Spleen (tissue), 11 donors: ENCODE data around the gene WDR41. TPM values are rescaled to one million over a fixed set of nuclear protein-coding genes. Genes with fewer than 3 reads are reported as not detected.
"Not testable (repeated sequence)": the region's sequence is repeated elsewhere in the genome, so short reads cannot be mapped to it uniquely, and the experiment has no call there.

Experiments
- DNase-seq: peaks from one replicate; pipeline ENCODE4 v3.0.0-alpha.2; 2020
- H3K27ac ChIP-seq, 8 donors: fragments of 200-600 bp; sonication (generic) in 7 of 8; 1 replicate in 4 of 8; 2 replicates in 4 of 8; pipeline versions ENCODE4 v1.5.0 to v1.8.0; 2016 to 2021; ENCODE audit warnings: inconsistent platforms in 4 of 8, mild to moderate bottlenecking in 4 of 8, moderate library complexity in 1 of 8
- H3K27me3 ChIP-seq, 7 donors: fragments of 200-600 bp; sonication (generic) in 6 of 7; replicated peaks in 1 of 7; 1 replicate in 4 of 7; 2 replicates in 3 of 7; pipeline versions ENCODE4 v1.5.0 to v1.8.0; 2016 to 2021; ENCODE audit warnings: inconsistent platforms in 3 of 7, mild to moderate bottlenecking in 1 of 7
- H3K36me3 ChIP-seq, 6 donors: fragments of 200-600 bp; sonication (generic) in 5 of 6; 1 replicate in 4 of 6; 2 replicates in 2 of 6; pipeline versions ENCODE4 v1.5.0 to v1.8.0; 2016 to 2021; ENCODE audit warnings: inconsistent platforms in 2 of 6
- H3K4me1 ChIP-seq, 6 donors: fragments of 200-600 bp; sonication (generic) in 5 of 6; 1 replicate in 3 of 6; 2 replicates in 3 of 6; pipeline versions ENCODE4 v1.5.0 to v1.8.0; 2016 to 2021; ENCODE audit warnings: inconsistent platforms in 3 of 6
- H3K4me3 ChIP-seq, 8 donors: fragments of 200-600 bp; sonication (generic) in 7 of 8; 1 replicate in 4 of 8; 2 replicates in 4 of 8; pipeline versions ENCODE4 v1.5.0 to v1.8.0; 2016 to 2021; ENCODE audit warnings: inconsistent platforms in 4 of 8, mild to moderate bottlenecking in 4 of 8, moderate library complexity in 2 of 8
- H3K9me3 ChIP-seq, 8 donors: fragments of 200-600 bp; sonication (generic) in 7 of 8; 1 replicate in 4 of 8; 2 replicates in 4 of 8; pipeline versions ENCODE4 v1.5.0 to v1.8.0; 2016 to 2021; ENCODE audit warnings: inconsistent platforms in 4 of 8
- CTCF ChIP-seq, 11 experiments: fragments of 200-600 bp in 7 of 11; fragments of 450-650 bp in 4 of 11; sonication (generic) in 4 of 11; IDR thresholded peaks in 8 of 11; conservative IDR thresholded peaks in 3 of 11; 1 replicate in 7 of 11; 2 replicates in 4 of 11; pipeline versions ENCODE4 v1.4.0 to v1.8.0; 2016 to 2021; ENCODE audit warnings: antibody characterized with exemption in 11 of 11, inconsistent platforms in 4 of 11, mild to moderate bottlenecking in 1 of 11
- POLR2A ChIP-seq, 3 donors: fragments of 450-650 bp; IDR thresholded peaks; one replicate each; pipeline ENCODE4 v1.5.1; 2017; ENCODE audit warnings: antibody characterized with exemption in 3 of 3, mild to moderate bottlenecking in 1 of 3
- POLR2AphosphoS5 ChIP-seq, 3 donors: sonication (generic); formaldehyde crosslinking; IDR thresholded peaks; one replicate each; pipeline ENCODE4 v1.5.1; 2017; ENCODE audit warnings: antibody characterized with exemption in 3 of 3
- WGBS, 5 donors: extraction: QIAGEN DNeasy Blood & Tissue Kit in 3 of 5; methylation state at CpG; one replicate each; pipeline versions ENCODE4 v1.1.5 to v1.1.7; 2013 to 2018; 5-methylcytosine and 5-hydroxymethylcytosine counted together
- intact Hi-C: fragments of 100-400 bp; cut with DNase I; formaldehyde crosslinking; loops from one replicate; pipeline ENCODE4 v1.15.0; 2023; ENCODE audit warnings: low total_unique reads
- polyA plus RNA-seq, 3 donors: library from polyadenylated mRNA; stranded (reverse); fragments of 200-250 nt; gene quantifications; one replicate each; pipeline ENCODE4 v1.2.1, GENCODE V29; 2013
- total RNA-seq, 7 donors: library from RNA; depleted of rRNA in 3 of 7; stranded (reverse); fragments of >200 nt in 3 of 7; fragmentation: NEBNext Ultra II Directional in 4 of 7; extraction: Animal tissue kit (Norgen Biotek cat#: 25700) in 4 of 7; gene quantifications; one replicate each; pipeline versions ENCODE4 v1.1.0 to v1.2.1, GENCODE V29; 2016 to 2021
- donor health status: healthy with polysubstance abuse.
- donor health status: DM: no; HTN: no; CAD: no; lungs with moderate emphysema.
- donor health status: DM: no; HTN: no; CAD: no.
- donor health status: Bipolar disorder and iron deficiency.
- donor health status: healthy.
- donor health status: DM: no; HTN: no; CAD: no.
- donor health status: DM: yes; HTN: yes; CAD: no.

The WDR41 gene
- total and polyA plus RNA-seq, 10 donors: 11.0 to 54.0 (median 35.7) TPM

GRCh38 chr5:77486344-77486962, 5.7 kb downstream of the WDR41 start:
- H3K27ac ChIP-seq: no peak overlapping the region
- DNase-seq: no peak
- WGBS, 5 donors: 71 to 98% (median 89%) methylated on average over 4 of the region's 4 CpGs
- peaks cover 0 to 28% (median 12%) of the 10 kb centered on the region in 6 donors for H3K4me1 ChIP-seq
- no peaks in the 10 kb centered on the region for H3K27me3 ChIP-seq
- TF ChIP-seq POLR2AphosphoS5 (IDR thresholded peaks at IDR 0.05) (no peak), CTCF (IDR thresholded peaks at IDR 0.05 in 8 of 11, conservative IDR thresholded peaks at IDR 0.05 in 3 of 11) (no peak), POLR2A (IDR thresholded peaks at IDR 0.05) (no peak)
- H3K4me3 ChIP-seq: no peak overlapping the region
- no peaks in the 10 kb centered on the region for H3K9me3 ChIP-seq
- intact Hi-C loops: no loop called here
- peaks cover 0 to 67% (median 10%) of the 10 kb centered on the region in 6 donors for H3K36me3 ChIP-seq

- Histone ChIP-seq H3K27me3 (no peaks in the 10 kb centered on the region), H3K4me3 (no peak overlapping the region), H3K4me1 (peaks cover 0 to 6% (median 0%) of the 10 kb centered on the region in 6 donors), H3K27ac (no peak overlapping the region), H3K36me3 (peaks cover 0 to 75% (median 13%) of the 10 kb centered on the region in 6 donors), H3K9me3 (no peaks in the 10 kb centered on the region)
- DNase-seq: no peak
- 67 to 88% (median 81%) methylated on average over 2 of the region's 2 CpGs for WGBS, 5 donors
- intact Hi-C loops: no loop called here
- no peak for TF ChIP-seq CTCF (IDR thresholded peaks at IDR 0.05 in 8 of 11, conservative IDR thresholded peaks at IDR 0.05 in 3 of 11)
- no peak for TF ChIP-seq POLR2A (IDR thresholded peaks at IDR 0.05)
- TF ChIP-seq POLR2AphosphoS5 (IDR thresholded peaks at IDR 0.05): no peak
Observed at GRCh38 chr5:77483682-77484081, 8.4 kb downstream of the WDR41 start.

GRCh38 chr5:77475041-77475440, 17.1 kb downstream of the WDR41 start:
- DNase-seq, intact Hi-C loops: not testable (repeated sequence)

GRCh38 chr5:77468875-77469274, 23.2 kb downstream of the WDR41 start:
- H3K27ac ChIP-seq, DNase-seq, intact Hi-C loops, H3K36me3 ChIP-seq, H3K4me3 ChIP-seq, H3K27me3 ChIP-seq: not testable (repeated sequence)
- 93 to 99% (median 95%) methylated on average over 3 of the region's 3 CpGs for WGBS, 5 donors
- peaks cover 0 to 12% (median 5%) of the 10 kb centered on the region in 8 donors for H3K9me3 ChIP-seq
- peaks cover 0 to 16% (median 3%) of the 10 kb centered on the region in 6 donors for H3K4me1 ChIP-seq

More at GRCh38 chr5:77475041-77475440, 17.1 kb downstream of the WDR41 start:
- WGBS, 5 donors: 97 to 100% (median 99%) methylated on average over 10 to 11 of the region's 11 CpGs
- H3K4me1 ChIP-seq, H3K4me3 ChIP-seq, H3K9me3 ChIP-seq, H3K27me3 ChIP-seq, H3K27ac ChIP-seq: not testable (repeated sequence)
- H3K36me3 ChIP-seq: peaks cover 0 to 13% (median 0%) of the 10 kb centered on the region in 6 donors

- no peak for TF ChIP-seq CTCF (IDR thresholded peaks at IDR 0.05 in 8 of 11, conservative IDR thresholded peaks at IDR 0.05 in 3 of 11)
- TF ChIP-seq POLR2AphosphoS5 (IDR thresholded peaks at IDR 0.05): no peak
- TF ChIP-seq POLR2A (IDR thresholded peaks at IDR 0.05): no peak
- Histone ChIP-seq H3K27ac (no peak overlapping the region), H3K27me3 (no peaks in the 10 kb centered on the region), H3K36me3 (peaks cover 0 to 34% (median 7%) of the 10 kb centered on the region in 6 donors), H3K9me3 (peaks cover 0 to 4% (median 1%) of the 10 kb centered on the region in 8 donors), H3K4me3 (no peak overlapping the region), H3K4me1 (peaks cover 0 to 16% (median 3%) of the 10 kb centered on the region in 6 donors)
- 93 to 96% (median 96%) methylated on average over 1 of the region's 1 CpG for WGBS, 5 donors
- intact Hi-C loops: no loop called here
- no peak for DNase-seq
Observed at GRCh38 chr5:77463905-77464304, 28.2 kb downstream of the WDR41 start.
